Measurements from ENCODE around the gene SLC25A18. TPM values are rescaled to one million over a fixed set of nuclear protein-coding genes. Genes with fewer than 3 reads are reported as not detected.

Gene SLC25A18
- total RNA-seq, 2 donors from 2014 or later, result not detected

- H3K9ac ChIP-seq (ENCODE audit: low read depth in 2 of 2, low read length in 2 of 2), result no peak overlapping the region
- H3K27me3 ChIP-seq, result no peaks in the 10 kb centered on the region
- no peak for TF ChIP-seq CTCF (IDR thresholded peaks at IDR 0.05)
- no peak overlapping the region for H3K4me3 ChIP-seq
- H3K36me3 ChIP-seq, result no peaks in the 10 kb centered on the region
- no peak overlapping the region for H3K27ac ChIP-seq
- H3K9me3 ChIP-seq, result no peaks in the 10 kb centered on the region
- intact Hi-C loops (cut with DNase I), result no loop called here
- H3K4me1 ChIP-seq, result no peaks in the 10 kb centered on the region
- no peak for DNase-seq
These were observed 15.1 kb upstream of the SLC25A18 start for GRCh38 chr22:17548010-17548755.

GRCh38 chr22:17548756-17549035, 14.6 kb upstream of the SLC25A18 start:
- Histone ChIP-seq H3K27me3 (no peaks in the 10 kb centered on the region), H3K36me3 (no peaks in the 10 kb centered on the region), H3K27ac (no peak overlapping the region), H3K9ac (ENCODE audit: low read depth in 2 of 2, low read length in 2 of 2) (no peak overlapping the region), H3K4me3 (no peak overlapping the region), H3K9me3 (no peaks in the 10 kb centered on the region), H3K4me1 (no peaks in the 10 kb centered on the region)
- TF ChIP-seq CTCF (IDR thresholded peaks at IDR 0.05), result no peak
- intact Hi-C loops (cut with DNase I), result no loop called here
- DNase-seq, result no peak

GRCh38 chr22:17549183-17549582, 14.1 kb upstream of the SLC25A18 start:
- H3K4me3 ChIP-seq, result no peak overlapping the region
- no peaks in the 10 kb centered on the region for H3K27me3 ChIP-seq
- H3K27ac ChIP-seq, result no peak overlapping the region
- intact Hi-C loops (cut with DNase I), result no loop called here
- no peaks in the 10 kb centered on the region for H3K9me3 ChIP-seq
- H3K9ac ChIP-seq (ENCODE audit: low read depth in 2 of 2, low read length in 2 of 2), result no peak overlapping the region
- no peaks in the 10 kb centered on the region for H3K4me1 ChIP-seq
- no peak for DNase-seq
- H3K36me3 ChIP-seq, result no peaks in the 10 kb centered on the region
- no peak for TF ChIP-seq CTCF (IDR thresholded peaks at IDR 0.05)

GRCh38 chr22:17549655-17550054, 13.6 kb upstream of the SLC25A18 start:
- H3K9me3 ChIP-seq, result no peaks in the 10 kb centered on the region
- intact Hi-C loops (cut with DNase I), result no loop called here
- no peaks in the 10 kb centered on the region for H3K4me1 ChIP-seq
- no peaks in the 10 kb centered on the region for H3K36me3 ChIP-seq
- H3K4me3 ChIP-seq, result no peak overlapping the region
- H3K9ac ChIP-seq (ENCODE audit: low read depth in 2 of 2, low read length in 2 of 2), result no peak overlapping the region
- no peak for DNase-seq
- H3K27me3 ChIP-seq, result no peaks in the 10 kb centered on the region
- no peak for TF ChIP-seq CTCF (IDR thresholded peaks at IDR 0.05)
- H3K27ac ChIP-seq, result no peak overlapping the region

GRCh38 chr22:17552737-17553136, 10.6 kb upstream of the SLC25A18 start:
- Histone ChIP-seq H3K27me3 (no peaks in the 10 kb centered on the region), H3K9me3 (no peaks in the 10 kb centered on the region), H3K9ac (ENCODE audit: low read depth in 2 of 2, low read length in 2 of 2) (no peak overlapping the region), H3K4me3 (no peak overlapping the region), H3K36me3 (no peaks in the 10 kb centered on the region), H3K27ac (no peak overlapping the region), H3K4me1 (no peaks in the 10 kb centered on the region)
- intact Hi-C loops (cut with DNase I), result no loop called here
- no peak for TF ChIP-seq CTCF (IDR thresholded peaks at IDR 0.05)
- DNase-seq, result no peak

Data from colonic mucosa (tissue), 4 donors.